ENCODE data around the gene BEND6.
"Not testable (repeated sequence)": the region's sequence is repeated elsewhere in the genome, so short reads cannot be mapped to it uniquely, and the experiment has no call there.

The BEND6 gene

GRCh38 chr6:57040011-57040410, 85.1 kb downstream of the BEND6 start:
- no peak for DNase-seq

GRCh38 chr6:57044061-57044460, 89.2 kb downstream of the BEND6 start:
- DNase-seq, result not testable (repeated sequence)

GRCh38 chr6:57044568-57044967, 89.7 kb downstream of the BEND6 start:
- no peak for DNase-seq

- DNase-seq, result peak; percentile 89
These were observed 91.7 kb downstream of the BEND6 start, which contains the start of gene KIAA1586 for GRCh38 chr6:57046332-57047256. Gene KIAA1586, plus strand, starts transcription at chr6:57046693. Its CDS starts 63 bp downstream, at chr6:57046756.

GRCh38 chr6:57047257-57047585, 92.3 kb downstream of the BEND6 start:
- DNase-seq, result not testable (repeated sequence)

GRCh38 chr6:57047859-57048258, 93.0 kb downstream of the BEND6 start:
- not testable (repeated sequence) for DNase-seq

GRCh38 chr6:57048577-57048976, 93.7 kb downstream of the BEND6 start:
- no peak for DNase-seq

- no peak for DNase-seq
These were observed 108.9 kb downstream of the BEND6 start for GRCh38 chr6:57063847-57064246.

GRCh38 chr6:57064809-57065208, 109.9 kb downstream of the BEND6 start:
- DNase-seq, result no peak

- DNase-seq, result no peak
These were observed 113.2 kb downstream of the BEND6 start for GRCh38 chr6:57068061-57068460.

- no peak for DNase-seq
These were observed 114.3 kb downstream of the BEND6 start for GRCh38 chr6:57069228-57069627.

GRCh38 chr6:57069920-57070331, 115.0 kb downstream of the BEND6 start:
- DNase-seq, result no peak

- no peak for DNase-seq
These were observed 117.2 kb downstream of the BEND6 start for GRCh38 chr6:57072108-57072507.

- no peak for DNase-seq
These were observed 119.5 kb downstream of the BEND6 start for GRCh38 chr6:57074383-57074782.

- DNase-seq, result no peak
These were observed 120.2 kb downstream of the BEND6 start for GRCh38 chr6:57075092-57075491.

All from stimulated activated CD8-positive, alpha-beta memory T cell treated with anti-CD3 and anti-CD28 coated beads, Interleukin-4, amount 100 ng/mL, for 48 hours (primary cell).